Activated T-helper 17 cell treated with anti-CD3 and anti-CD28 coated beads, Interleukin-2, amount 50 U/mL, for 72 hours (primary cell): Measurements from ENCODE around the gene SELENOO. TPM values are rescaled to one million over a fixed set of nuclear protein-coding genes. Genes with fewer than 3 reads are reported as not detected.

Experiments used
- ATAC-seq: fragments of 150-1000 bp; cut with Tn5 transposase; replicated peaks from 2 replicates; pipeline ENCODE4 v1.10.0; 2021; ENCODE audit warnings: mild to moderate bottlenecking, moderate library complexity
- H3K27ac Mint-ChIP-seq: one replicate; pipeline ENCODE4 v1.8.0; 2022; ENCODE audit warnings: mixed read lengths
- H3K27me3 Mint-ChIP-seq: one replicate; pipeline ENCODE4 v1.8.0; 2022; ENCODE audit warnings: mixed read lengths
- H3K36me3 Mint-ChIP-seq: one replicate; pipeline ENCODE4 v1.8.0; 2022; ENCODE audit warnings: low read depth, mild to moderate bottlenecking, mixed read lengths
- H3K4me1 Mint-ChIP-seq: one replicate; pipeline ENCODE4 v1.8.0; 2022; ENCODE audit warnings: mixed read lengths
- H3K4me3 Mint-ChIP-seq: one replicate; pipeline ENCODE4 v1.8.0; 2022; ENCODE audit warnings: mild to moderate bottlenecking, mixed read lengths
- H3K9me3 Mint-ChIP-seq: one replicate; pipeline ENCODE4 v1.8.0; 2022; ENCODE audit warnings: mixed read lengths
- total RNA-seq, 2 donors: library from RNA; stranded (reverse); gene quantifications; one replicate each; pipeline ENCODE4 v1.2.3, GENCODE V29; 2022

SELENOO gene
- total RNA-seq, 2 donors from 2014 or later, result 16.5 to 26.7 TPM

DNA sequence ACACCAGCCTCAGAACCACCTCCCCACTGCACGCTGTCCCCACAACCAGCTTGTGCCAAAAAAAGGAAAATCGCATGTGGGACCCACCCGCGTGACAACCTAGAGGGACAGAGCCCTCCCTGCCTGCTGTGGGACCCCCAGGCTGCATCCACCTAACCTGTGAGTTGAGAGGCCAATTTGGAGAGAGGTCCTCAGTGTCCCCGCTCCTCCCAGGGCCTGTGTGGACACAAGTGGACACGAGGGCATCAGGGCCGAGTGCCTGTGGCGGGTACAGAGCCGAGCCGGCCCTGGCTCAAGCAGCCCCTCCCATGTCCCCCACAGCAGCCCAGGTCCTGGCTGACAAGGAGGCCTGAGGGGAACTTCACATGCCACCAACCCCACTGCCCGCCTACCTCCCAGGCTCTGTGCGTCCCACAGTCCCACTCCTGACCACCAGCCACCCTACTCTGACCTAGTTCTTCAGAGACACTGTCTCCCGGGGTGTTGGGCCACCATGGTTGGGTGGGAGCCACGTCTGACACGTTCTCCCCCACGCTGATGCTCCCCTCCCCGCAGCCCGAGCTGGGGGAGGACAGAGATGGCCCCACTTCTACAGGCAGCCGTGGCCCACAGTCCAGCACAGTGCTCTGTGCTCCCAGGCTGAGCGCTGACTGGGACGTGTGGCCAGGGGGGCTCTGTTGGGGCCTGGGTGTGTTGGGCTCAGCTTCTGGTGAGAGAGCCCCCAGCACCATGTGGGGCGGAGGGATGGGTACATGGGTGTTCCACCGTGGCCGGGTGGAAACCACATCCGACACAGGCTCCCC lies 19.2 kb downstream of the SELENOO start:
- Mint-ChIP-seq H3K27me3 (no peaks in the 10 kb centered on the region), H3K36me3 (peaks cover 56% of the 10 kb centered on the region), H3K27ac (no peak overlapping the region), H3K4me1 (peaks cover 2% of the 10 kb centered on the region), H3K9me3 (no peaks in the 10 kb centered on the region), H3K4me3 (no peak overlapping the region)
- ATAC-seq, result no peak

DNA sequence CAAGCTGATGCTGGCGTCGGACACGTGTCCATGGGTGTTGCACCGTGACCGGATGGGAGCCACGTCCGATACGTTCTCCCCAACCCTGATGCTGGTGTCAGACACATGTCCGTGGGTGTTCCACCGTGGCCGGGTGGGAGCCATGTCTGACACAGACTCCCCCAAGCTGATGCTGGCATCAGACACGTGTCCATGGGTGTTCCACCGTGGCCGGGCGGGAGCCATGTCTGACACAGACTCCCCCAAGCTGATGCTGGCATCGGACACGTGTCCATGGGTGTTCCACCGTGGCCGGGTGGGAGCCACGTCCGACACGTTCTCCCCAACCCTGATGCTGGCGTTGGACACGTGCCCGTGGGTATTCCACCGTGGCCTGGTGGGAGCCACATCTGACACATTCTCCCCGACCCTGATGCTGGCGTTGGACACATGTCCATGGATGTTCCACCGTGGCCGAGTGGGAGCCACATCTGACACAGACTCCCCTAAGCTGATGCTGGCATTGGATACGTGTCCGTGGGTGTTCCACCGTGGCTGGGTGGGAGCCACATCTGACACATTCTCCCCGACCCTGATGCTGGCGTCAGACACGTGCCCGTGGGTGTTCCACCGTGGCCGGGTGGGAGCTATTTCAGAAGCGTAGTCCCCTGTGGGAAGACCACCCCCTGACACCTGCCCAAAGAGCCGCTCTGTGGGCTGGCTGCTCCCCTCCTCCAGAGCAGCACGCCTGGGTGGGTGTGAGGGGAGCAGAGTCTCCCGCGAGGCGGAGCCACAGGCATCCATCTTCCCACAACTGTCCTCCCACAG lies 20.0 kb downstream of the SELENOO start:
- Mint-ChIP-seq H3K27me3 (no peaks in the 10 kb centered on the region), H3K36me3 (peaks cover 57% of the 10 kb centered on the region), H3K27ac (no peak overlapping the region), H3K9me3 (no peaks in the 10 kb centered on the region), H3K4me3 (no peak overlapping the region), H3K4me1 (no peaks in the 10 kb centered on the region)
- ATAC-seq, result no peak

DNA sequence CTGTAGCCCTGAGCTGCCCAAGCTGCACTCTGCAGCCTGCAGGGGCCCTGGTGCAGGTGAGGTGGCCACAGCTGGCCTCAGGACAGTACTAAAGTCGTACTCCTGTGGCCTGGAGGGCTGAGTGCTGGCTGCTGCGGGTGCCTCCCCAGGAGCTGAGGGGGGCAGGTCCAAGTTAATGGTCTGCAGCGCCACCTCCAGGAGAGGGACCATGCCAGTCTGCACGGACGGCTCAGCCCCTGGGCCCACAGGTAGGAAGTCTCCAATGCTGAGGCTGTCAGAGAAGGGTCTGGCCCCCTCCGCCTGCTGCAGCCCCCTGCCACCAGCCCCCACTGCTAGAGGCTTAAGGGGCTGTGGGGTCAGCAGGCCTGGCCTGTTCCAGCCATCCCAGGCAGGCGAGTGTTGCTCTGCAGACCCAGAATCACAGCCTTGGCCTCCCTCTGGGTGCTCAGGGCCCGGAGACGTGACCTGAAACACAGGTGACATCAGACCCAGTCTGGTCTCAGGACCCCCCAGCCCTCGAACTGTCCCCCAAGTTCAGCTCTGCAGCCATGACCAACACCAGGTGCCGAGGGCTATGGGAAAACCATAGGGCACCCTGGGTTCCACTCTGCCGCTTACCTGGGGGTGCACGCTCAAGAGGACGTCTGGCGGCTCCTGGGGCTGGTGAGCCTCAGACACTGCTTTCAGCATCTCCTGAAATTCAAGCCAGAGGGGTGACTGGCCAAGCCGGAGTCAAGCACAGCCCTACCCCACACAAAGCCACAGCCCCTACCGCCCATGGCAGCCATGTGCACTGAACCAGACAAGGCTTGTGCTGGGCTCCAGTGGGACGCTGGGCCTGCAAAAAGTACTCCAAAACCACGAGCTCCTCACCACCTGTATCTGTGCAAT lies 20.8 kb downstream of the SELENOO start:
- no peak for ATAC-seq
- Mint-ChIP-seq H3K4me1 (no peaks in the 10 kb centered on the region), H3K27me3 (no peaks in the 10 kb centered on the region), H3K36me3 (peaks cover 56% of the 10 kb centered on the region), H3K9me3 (no peaks in the 10 kb centered on the region), H3K4me3 (no peak overlapping the region), H3K27ac (no peak overlapping the region)

DNA sequence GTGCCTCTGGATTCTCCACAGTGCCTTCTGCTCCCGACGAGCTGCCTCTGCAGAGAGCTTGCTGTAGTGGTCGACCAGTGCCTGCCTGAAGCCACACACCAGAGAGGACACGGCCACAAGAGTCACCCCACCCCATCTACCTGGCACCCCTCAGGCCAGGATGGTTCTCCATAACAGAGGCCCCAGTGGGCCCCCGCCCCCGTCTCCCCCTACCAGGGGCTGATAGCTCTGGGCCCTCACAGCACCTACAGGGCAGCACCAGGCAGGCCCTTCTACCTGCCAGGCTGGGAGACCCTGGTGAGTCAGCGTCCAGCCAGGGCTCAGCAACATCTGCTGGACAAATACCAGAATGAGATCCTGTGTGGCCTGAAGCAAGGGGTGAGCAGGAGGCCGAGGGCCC lies 21.7 kb downstream of the SELENOO start:
- H3K27me3 Mint-ChIP-seq, result no peaks in the 10 kb centered on the region
- no peaks in the 10 kb centered on the region for H3K9me3 Mint-ChIP-seq
- ATAC-seq, result no peak
- peaks cover 56% of the 10 kb centered on the region for H3K36me3 Mint-ChIP-seq
- H3K4me3 Mint-ChIP-seq, result no peak overlapping the region
- no peak overlapping the region for H3K27ac Mint-ChIP-seq
- H3K4me1 Mint-ChIP-seq, result no peaks in the 10 kb centered on the region

DNA sequence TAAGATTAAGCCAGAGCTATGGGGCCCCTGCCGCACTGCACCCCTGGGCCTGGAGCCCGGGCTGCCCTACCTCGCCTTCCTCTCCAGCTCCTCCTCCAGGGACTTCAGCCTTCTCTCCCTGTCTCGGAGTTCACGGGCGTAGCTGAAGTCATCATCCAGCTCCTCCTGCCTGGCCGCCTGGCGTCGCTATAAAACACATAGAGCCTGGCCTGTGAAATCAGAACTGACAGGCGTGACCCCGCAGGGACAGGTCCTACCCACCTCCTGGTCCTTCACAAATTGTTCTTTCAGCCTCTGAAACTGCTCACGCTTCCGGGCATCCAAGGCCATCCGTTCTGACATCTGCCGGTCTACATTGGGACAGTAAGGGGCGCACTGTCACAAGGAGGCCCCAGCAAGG lies 23.3 kb downstream of the SELENOO start:
- Mint-ChIP-seq H3K9me3 (no peaks in the 10 kb centered on the region), H3K4me1 (peaks cover 6% of the 10 kb centered on the region), H3K27me3 (no peaks in the 10 kb centered on the region), H3K27ac (no peak overlapping the region), H3K36me3 (peaks cover 60% of the 10 kb centered on the region), H3K4me3 (no peak overlapping the region)
- no peak for ATAC-seq

DNA sequence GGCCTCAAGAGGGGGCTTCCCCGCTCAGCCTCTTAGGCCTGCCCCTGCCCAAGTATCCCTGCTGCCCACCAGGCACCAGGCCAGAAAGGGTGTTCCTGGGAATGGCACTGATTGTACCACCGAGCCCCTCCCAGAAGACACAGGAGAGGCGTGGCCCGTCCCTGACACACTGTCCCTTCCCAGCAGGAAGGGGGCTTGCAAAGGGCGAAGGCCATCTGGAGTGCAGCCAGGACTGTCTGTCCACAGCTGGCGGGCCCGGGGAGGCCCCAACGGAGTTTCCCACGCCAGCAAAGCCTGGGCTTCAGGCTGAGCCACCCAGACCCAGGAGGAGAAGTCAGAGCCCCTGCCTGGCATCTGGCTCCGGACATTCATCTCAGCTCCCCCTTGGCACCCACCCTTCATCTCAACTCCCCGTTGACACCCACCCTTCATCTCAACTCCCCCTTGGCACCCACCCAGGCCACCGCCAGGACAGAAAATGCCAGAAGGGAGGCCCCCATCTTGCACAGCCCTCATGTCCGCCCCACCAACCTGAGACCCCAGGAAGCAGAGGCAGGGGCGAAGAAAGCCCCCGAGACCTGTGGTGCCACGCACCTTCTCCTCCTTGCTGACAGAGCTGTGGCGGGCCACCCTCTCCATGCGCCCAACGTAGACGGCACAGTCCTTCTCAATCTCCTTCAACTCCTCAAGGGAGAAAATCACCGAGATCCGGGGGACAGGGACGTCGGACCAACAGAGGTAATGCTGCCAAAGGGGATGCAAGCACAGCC lies 24.6 kb downstream of the SELENOO start:
- H3K4me3 Mint-ChIP-seq, result no peak overlapping the region
- H3K27me3 Mint-ChIP-seq, result no peaks in the 10 kb centered on the region
- peaks cover 71% of the 10 kb centered on the region for H3K36me3 Mint-ChIP-seq
- no peak overlapping the region for H3K27ac Mint-ChIP-seq
- no peak for ATAC-seq
- H3K4me1 Mint-ChIP-seq, result peaks cover 10% of the 10 kb centered on the region
- no peaks in the 10 kb centered on the region for H3K9me3 Mint-ChIP-seq

DNA sequence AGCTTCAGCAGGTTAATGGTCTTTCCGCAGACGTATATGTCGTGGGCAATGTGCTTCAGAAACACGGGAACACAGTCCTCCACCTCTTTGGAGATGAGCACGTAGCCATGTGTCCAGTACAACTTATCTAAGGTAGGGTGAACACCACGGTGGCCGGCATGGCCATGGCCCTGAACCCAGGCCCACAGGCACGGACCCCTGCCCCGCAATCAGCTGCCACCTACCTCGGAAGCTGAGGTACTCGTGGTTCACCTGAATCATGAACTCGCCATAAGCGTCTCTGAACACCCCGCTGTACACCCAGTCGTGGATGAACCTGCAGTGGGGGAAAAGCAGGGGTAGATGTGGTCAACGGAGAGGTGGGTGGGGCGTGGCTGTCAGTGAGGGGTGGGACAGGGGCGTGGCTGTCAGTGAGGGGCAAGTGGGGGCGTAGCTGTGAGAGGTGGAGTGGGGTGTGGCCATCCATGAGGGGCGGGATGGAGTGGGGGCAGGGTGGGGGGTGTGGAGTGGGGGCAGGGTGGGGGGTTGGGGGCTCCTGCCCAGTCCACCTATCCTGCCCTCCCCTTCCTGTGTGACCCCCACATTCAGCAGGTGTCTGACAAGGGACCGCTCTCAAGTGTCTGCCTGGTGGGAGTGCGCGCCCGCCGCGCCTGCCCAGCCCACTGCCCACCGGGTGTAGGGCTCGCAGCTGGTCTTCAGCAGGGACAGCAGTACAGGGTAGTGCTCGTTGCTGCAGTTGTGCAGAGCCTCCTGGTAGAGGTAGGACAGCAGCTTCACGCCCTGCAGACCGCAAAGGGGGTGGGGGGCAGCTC lies 25.5 kb downstream of the SELENOO start:
- Mint-ChIP-seq H3K27me3 (no peaks in the 10 kb centered on the region), H3K36me3 (peaks cover 70% of the 10 kb centered on the region), H3K27ac (no peak overlapping the region), H3K4me3 (no peak overlapping the region), H3K9me3 (no peaks in the 10 kb centered on the region), H3K4me1 (peaks cover 10% of the 10 kb centered on the region)
- ATAC-seq, result no peak

DNA sequence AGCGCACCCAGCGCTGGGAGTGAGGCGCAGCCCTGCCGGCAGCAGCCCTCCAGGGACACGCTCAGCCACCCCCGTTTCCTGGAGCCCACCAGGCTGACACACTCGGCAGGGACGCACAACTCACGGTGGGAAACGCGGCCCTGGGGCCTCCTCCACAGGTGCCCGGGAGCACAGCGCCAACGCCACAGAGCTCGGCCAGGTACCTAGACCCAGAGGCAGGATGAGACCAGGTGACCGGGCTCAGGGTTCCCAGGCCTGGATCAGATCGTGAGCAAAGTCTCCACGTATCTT lies 26.0 kb downstream of the SELENOO start:
- Mint-ChIP-seq H3K36me3 (peaks cover 74% of the 10 kb centered on the region), H3K4me3 (no peak overlapping the region), H3K4me1 (peaks cover 10% of the 10 kb centered on the region), H3K27me3 (no peaks in the 10 kb centered on the region), H3K9me3 (no peaks in the 10 kb centered on the region), H3K27ac (no peak overlapping the region)
- ATAC-seq, result no peak

DNA sequence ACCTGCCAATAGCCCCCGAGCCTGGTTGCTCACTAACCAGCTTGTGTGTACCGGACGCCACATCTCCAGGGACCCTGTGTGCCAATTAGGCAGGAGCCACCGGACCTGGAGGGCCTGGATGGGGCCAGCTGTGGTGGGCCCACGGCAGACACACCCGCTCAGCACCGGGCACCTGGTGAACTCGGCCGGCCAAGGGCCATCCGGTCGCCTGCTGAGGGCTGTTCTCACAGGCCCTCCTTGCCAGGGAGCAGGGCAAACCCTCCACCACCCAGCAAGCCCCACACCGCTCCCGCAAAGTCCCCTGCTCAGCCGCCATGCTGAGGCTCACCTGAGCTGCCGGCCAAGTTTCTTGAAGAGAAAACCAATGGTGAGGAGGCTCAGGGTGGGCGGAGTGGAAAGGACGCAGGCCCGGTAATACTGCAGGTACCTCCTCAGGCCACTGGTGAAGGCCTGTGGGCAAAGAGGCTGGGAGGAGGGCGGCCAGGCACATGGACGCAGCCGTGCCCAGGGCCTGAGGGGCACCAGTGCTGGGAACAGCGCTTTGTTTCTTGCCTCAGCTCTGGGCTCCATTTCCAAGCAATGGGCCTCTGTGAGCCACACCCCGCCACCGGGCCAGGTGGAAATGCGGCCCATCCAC lies 26.9 kb downstream of the SELENOO start:
- ATAC-seq, result no peak
- no peaks in the 10 kb centered on the region for H3K27me3 Mint-ChIP-seq
- peaks cover 10% of the 10 kb centered on the region for H3K4me1 Mint-ChIP-seq
- H3K9me3 Mint-ChIP-seq, result no peaks in the 10 kb centered on the region
- peaks cover 74% of the 10 kb centered on the region for H3K36me3 Mint-ChIP-seq
- H3K4me3 Mint-ChIP-seq, result no peak overlapping the region
- no peak overlapping the region for H3K27ac Mint-ChIP-seq

DNA sequence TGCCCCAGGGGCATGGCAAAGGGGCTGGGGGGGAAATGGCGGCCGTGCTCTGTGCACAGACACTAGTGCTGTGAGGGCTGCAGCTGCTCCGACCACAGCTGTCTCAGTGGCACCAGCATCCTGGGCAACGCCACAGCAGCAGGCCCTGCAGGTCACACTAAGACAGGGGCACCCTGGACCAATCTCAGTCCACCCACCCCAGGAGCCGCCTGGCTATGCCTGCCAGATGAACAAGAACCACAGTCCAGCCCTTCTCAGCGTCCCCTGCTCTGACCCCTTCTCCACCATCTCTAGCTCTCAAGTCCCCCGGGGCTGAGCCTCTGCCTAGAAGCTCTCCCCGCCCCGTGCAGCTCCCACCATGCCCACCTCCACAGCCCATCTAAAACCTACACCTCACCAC lies 27.6 kb downstream of the SELENOO start:
- Mint-ChIP-seq H3K27me3 (no peaks in the 10 kb centered on the region), H3K4me3 (no peak overlapping the region), H3K27ac (peak overlapping the region; percentile 51), H3K9me3 (no peaks in the 10 kb centered on the region), H3K4me1 (peaks cover 10% of the 10 kb centered on the region), H3K36me3 (peaks cover 74% of the 10 kb centered on the region)
- ATAC-seq, result no peak

DNA sequence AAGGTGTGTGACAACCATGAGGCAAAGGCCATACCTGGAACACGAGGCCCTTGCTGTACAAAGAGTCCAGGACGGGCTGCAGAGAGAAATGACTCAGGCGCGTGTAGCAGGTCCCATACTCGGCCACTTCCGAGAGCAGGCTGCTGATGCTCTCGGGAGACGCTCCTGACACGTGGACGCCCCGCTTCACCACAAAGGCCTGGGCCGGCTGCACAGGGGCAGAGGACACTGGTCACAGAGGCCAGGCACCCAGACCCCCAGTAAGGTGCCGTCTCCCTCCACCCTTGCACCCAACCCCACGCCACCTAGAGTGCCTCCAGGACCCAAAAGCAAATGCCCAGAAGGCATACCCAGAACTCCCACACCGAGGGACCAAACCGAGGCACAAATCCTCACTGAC lies 28.6 kb downstream of the SELENOO start:
- H3K4me3 Mint-ChIP-seq, result no peak overlapping the region
- no peaks in the 10 kb centered on the region for H3K9me3 Mint-ChIP-seq
- no peaks in the 10 kb centered on the region for H3K27me3 Mint-ChIP-seq
- no peak for ATAC-seq
- H3K27ac Mint-ChIP-seq, result peak overlapping the region; percentile 69
- peaks cover 17% of the 10 kb centered on the region for H3K4me1 Mint-ChIP-seq
- H3K36me3 Mint-ChIP-seq, result peaks cover 74% of the 10 kb centered on the region

DNA sequence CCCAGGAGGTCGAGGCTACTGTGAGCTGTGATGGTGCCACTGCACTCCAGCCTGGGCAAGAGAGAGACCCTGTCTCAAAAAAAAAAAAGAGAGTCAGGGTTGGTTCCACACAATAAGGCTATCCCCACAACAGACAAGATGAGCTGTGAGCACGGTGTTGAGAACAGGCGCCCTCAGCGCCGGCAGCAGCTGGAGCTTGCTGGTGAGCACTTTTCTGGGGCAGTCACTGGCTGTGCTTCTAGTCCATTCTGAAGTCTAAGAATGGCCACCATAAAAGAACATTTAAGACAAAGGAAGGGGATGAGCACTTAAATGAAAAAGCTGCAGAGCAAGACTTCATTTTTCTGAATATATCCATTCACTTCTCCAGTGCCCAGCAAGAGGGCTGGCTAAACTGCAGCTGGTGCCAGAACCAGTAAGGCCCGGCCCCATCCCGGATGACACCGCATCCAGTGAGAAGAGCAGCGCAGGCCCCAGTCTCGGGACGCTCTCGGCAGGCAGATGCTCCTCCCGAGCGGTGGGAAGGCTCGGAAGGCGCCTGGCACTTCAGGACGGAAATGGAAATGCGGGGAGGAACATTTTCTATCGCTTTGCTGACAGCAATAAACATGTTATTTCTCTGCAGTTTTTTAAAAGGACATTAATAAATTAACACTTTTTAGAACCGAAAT lies 31.8 kb downstream of the SELENOO start:
- H3K9me3 Mint-ChIP-seq, result no peaks in the 10 kb centered on the region
- H3K27me3 Mint-ChIP-seq, result no peaks in the 10 kb centered on the region
- peaks cover 75% of the 10 kb centered on the region for H3K36me3 Mint-ChIP-seq

DNA sequence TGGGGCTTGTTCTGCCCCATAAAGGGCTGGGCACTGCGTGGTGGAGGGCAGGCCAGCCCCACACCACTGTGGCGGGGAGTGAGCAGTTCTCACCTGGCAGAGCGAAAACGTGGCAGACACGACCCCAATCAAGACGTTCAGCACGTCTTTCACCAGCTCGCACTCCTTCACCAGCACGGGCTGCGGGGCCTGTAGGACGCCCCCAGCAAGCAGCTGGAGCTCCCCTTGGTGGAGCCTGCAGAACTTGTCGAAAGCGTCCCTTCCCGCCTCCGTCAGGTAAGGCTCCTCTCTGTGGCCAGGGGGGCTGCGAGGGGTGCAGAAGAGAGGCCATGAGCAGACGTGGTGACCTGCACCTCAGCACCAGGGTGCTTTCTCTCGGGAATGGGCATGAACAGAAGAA lies 32.4 kb downstream of the SELENOO start:
- no peak for ATAC-seq
- Mint-ChIP-seq H3K9me3 (no peaks in the 10 kb centered on the region), H3K36me3 (peaks cover 81% of the 10 kb centered on the region), H3K4me3 (no peak overlapping the region), H3K27ac (no peak overlapping the region), H3K4me1 (peaks cover 27% of the 10 kb centered on the region), H3K27me3 (no peaks in the 10 kb centered on the region)

More for the DNA sequence above, 31.8 kb downstream of the SELENOO start:
- Mint-ChIP-seq H3K4me1 (peaks cover 27% of the 10 kb centered on the region), H3K27ac (no peak overlapping the region), H3K4me3 (no peak overlapping the region)
- no peak for ATAC-seq
